Tibial nerve (tissue), 4 donors: ENCODE measurements around the gene BACH2.

ENCODE experiments used
- EP300 ChIP-seq, 2 donors: sonication (generic); formaldehyde crosslinking; IDR thresholded peaks; one replicate each; pipeline ENCODE4 v1.6.1; 2017; ENCODE audit warnings: antibody characterized with exemption in 2 of 2, mild to moderate bottlenecking in 1 of 2
- POLR2A ChIP-seq, 2 donors: fragments of 450-650 bp; IDR thresholded peaks; one replicate each; pipeline ENCODE4 v1.6.1; 2017; ENCODE audit warnings: antibody characterized with exemption in 2 of 2, mild to moderate bottlenecking in 2 of 2, moderate library complexity in 2 of 2
- TF ChIP-seq, protein P1 (sequence below), 5 experiments: fragments of 200-600 bp in 3 of 5; fragments of 450-650 bp in 2 of 5; sonication (generic) in 3 of 5; IDR thresholded peaks; one replicate each; pipeline ENCODE4 v1.5.1; 2016 to 2019; ENCODE audit warnings: antibody characterized with exemption in 5 of 5, mild to moderate bottlenecking in 3 of 5, moderate library complexity in 2 of 5

GRCh38 chr6:89954721-89955148 is 341.9 kb downstream of the BACH2 start:
- TF ChIP-seq, protein P1, sequence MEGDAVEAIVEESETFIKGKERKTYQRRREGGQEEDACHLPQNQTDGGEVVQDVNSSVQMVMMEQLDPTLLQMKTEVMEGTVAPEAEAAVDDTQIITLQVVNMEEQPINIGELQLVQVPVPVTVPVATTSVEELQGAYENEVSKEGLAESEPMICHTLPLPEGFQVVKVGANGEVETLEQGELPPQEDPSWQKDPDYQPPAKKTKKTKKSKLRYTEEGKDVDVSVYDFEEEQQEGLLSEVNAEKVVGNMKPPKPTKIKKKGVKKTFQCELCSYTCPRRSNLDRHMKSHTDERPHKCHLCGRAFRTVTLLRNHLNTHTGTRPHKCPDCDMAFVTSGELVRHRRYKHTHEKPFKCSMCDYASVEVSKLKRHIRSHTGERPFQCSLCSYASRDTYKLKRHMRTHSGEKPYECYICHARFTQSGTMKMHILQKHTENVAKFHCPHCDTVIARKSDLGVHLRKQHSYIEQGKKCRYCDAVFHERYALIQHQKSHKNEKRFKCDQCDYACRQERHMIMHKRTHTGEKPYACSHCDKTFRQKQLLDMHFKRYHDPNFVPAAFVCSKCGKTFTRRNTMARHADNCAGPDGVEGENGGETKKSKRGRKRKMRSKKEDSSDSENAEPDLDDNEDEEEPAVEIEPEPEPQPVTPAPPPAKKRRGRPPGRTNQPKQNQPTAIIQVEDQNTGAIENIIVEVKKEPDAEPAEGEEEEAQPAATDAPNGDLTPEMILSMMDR (IDR thresholded peaks at IDR 0.05): no peak
- TF ChIP-seq POLR2A (IDR thresholded peaks at IDR 0.05): no peak
- TF ChIP-seq EP300 (IDR thresholded peaks at IDR 0.05): no peak
